ENCODE data around the gene PPP1R13B.

- TF ChIP-seq CTCF (IDR thresholded peaks at IDR 0.05) = no peak
- no peak for TF ChIP-seq POLR2A (IDR thresholded peaks at IDR 0.05)
Observed at GRCh38 chr14:103699261-103699661, 148.1 kb downstream of the PPP1R13B start.
